GM12872 (cell line): ENCODE measurements around the gene CAMSAP2.

Experiments used
- CTCF ChIP-seq: IDR thresholded peaks from 3 replicates; pipeline ENCODE4 v1.5.1; 2011; ENCODE audit warnings: low read depth, mild to moderate bottlenecking, low read length, moderate library complexity; ENCODE audit not compliant: insufficient read depth

The CAMSAP2 gene

GRCh38 chr1:200893411-200893901, 154.8 kb downstream of the CAMSAP2 start:
- no peak for TF ChIP-seq CTCF

GRCh38 chr1:200894712-200895442, 156.2 kb downstream of the CAMSAP2 start, which contains the start of gene INAVA:
TSS of gene INAVA (plus strand) at chr1:200894900. CDS start at chr1:200898401, 3,501 bp downstream.
- peak; percentile 41; the same call in 2 of the 3 replicates for TF ChIP-seq CTCF

- no peak for TF ChIP-seq CTCF
Measured at GRCh38 chr1:200895443-200895789, 156.7 kb downstream of the CAMSAP2 start.

GRCh38 chr1:200895801-200896530, 157.3 kb downstream of the CAMSAP2 start:
- no peak for TF ChIP-seq CTCF

- no peak for TF ChIP-seq CTCF
Measured at GRCh38 chr1:200896531-200897196, 158.0 kb downstream of the CAMSAP2 start.

- no peak for TF ChIP-seq CTCF
Measured at GRCh38 chr1:200897259-200897658, 158.6 kb downstream of the CAMSAP2 start.

GRCh38 chr1:200899015-200899386, 160.3 kb downstream of the CAMSAP2 start:
- TF ChIP-seq CTCF = no peak
